ENCODE measurements around the gene PCDHA4.
"Not testable (repeated sequence)": the region's sequence is repeated elsewhere in the genome, so short reads cannot be mapped to it uniquely, and the experiment has no call there.

DNA sequence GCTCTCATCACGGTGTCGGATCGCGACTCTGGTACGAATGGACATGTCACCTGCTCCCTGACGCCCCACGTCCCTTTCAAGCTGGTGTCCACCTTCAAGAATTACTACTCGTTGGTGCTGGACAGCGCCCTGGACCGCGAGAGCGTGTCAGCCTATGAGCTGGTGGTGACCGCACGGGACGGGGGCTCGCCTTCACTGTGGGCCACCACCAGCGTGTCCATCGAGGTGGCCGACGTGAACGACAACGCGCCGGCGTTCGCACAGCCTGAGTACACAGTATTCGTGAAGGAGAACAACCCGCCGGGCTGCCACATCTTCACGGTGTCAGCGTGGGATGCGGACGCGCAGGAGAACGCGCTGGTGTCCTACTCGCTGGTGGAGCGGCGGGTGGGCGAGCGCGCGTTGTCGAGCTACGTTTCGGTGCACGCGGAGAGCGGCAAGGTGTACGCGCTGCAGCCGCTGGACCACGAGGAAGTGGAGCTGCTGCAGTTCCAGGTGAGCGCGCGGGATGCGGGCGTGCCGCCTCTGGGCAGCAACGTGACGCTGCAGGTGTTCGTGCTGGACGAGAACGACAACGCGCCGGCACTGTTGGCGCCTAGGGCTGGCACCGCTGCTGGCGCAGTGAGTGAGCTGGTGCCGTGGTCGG lies 10.7 kb upstream of the PCDHA4 start:
- not testable (repeated sequence) for TF ChIP-seq BACH1 (IDR thresholded peaks at IDR 0.05; ENCODE audit: low read length); POLR2AphosphoS5 (IDR thresholded peaks at IDR 0.05; ENCODE audit: low read depth, low read length); NRF1 (IDR thresholded peaks at IDR 0.05; ENCODE audit: low read depth, low read length); CREB1 (IDR thresholded peaks at IDR 0.05); NANOG (IDR thresholded peaks at IDR 0.05; ENCODE audit: insufficient read depth, low read depth, low read length, poor library complexity, severe bottlenecking); RAD21 (IDR thresholded peaks at IDR 0.05 in 1 of 2, conservative IDR thresholded peaks at IDR 0.05 in 1 of 2; ENCODE audit: low read depth in 2 of 2, low read length in 2 of 2); TCF12 (IDR thresholded peaks at IDR 0.05; ENCODE audit: low read depth, low read length); EP300 (IDR thresholded peaks at IDR 0.05; ENCODE audit: borderline replicate concordance in 1 of 2, low read depth in 2 of 2, low read length in 2 of 2)
- TF ChIP-seq, protein P1, sequence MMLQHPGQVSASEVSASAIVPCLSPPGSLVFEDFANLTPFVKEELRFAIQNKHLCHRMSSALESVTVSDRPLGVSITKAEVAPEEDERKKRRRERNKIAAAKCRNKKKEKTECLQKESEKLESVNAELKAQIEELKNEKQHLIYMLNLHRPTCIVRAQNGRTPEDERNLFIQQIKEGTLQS (IDR thresholded peaks at IDR 0.05; ENCODE audit: insufficient read depth, low read depth, low read length), result not testable (repeated sequence)
- TF ChIP-seq, protein P2, sequence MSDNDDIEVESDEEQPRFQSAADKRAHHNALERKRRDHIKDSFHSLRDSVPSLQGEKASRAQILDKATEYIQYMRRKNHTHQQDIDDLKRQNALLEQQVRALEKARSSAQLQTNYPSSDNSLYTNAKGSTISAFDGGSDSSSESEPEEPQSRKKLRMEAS (IDR thresholded peaks at IDR 0.05), result not testable (repeated sequence)
- TF ChIP-seq, protein P3, sequence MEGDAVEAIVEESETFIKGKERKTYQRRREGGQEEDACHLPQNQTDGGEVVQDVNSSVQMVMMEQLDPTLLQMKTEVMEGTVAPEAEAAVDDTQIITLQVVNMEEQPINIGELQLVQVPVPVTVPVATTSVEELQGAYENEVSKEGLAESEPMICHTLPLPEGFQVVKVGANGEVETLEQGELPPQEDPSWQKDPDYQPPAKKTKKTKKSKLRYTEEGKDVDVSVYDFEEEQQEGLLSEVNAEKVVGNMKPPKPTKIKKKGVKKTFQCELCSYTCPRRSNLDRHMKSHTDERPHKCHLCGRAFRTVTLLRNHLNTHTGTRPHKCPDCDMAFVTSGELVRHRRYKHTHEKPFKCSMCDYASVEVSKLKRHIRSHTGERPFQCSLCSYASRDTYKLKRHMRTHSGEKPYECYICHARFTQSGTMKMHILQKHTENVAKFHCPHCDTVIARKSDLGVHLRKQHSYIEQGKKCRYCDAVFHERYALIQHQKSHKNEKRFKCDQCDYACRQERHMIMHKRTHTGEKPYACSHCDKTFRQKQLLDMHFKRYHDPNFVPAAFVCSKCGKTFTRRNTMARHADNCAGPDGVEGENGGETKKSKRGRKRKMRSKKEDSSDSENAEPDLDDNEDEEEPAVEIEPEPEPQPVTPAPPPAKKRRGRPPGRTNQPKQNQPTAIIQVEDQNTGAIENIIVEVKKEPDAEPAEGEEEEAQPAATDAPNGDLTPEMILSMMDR (IDR thresholded peaks at IDR 0.05; ENCODE audit: control extremely low read depth in 1 of 3, insufficient read depth in 1 of 3, low read depth in 1 of 3, low read length in 3 of 3), result not testable (repeated sequence)
